ENCODE measurements around the gene CABP1.
A peak's percentile ranks its signal among the peaks of the same experiment; 100 is the strongest.

CABP1 gene

DNA sequence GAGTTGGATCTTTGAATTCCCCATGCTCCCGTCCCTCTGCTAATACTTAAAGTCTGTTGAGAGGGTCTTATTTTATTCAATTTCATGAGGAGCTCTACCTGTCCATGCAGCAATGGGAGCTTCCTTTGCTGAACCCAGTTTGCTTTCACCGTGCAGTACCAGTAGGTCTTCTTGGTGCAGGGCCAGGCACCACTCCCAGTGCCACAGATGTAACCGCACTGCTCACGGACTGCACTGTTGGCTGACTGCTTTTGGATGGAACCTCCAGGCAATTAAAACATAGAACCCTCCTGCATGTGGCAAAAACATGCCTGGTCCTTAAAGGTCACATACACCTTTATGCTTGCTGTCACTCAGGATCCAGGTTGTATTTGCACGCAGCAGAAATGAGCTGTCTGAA, 9.3 kb upstream of the CABP1 start:
- no peak for DNase-seq (ENCODE audit: low read depth)

GRCh38 chr12:120640861-120641833, 721 bp downstream of the CABP1 start:
- DNase-seq (ENCODE audit: low read depth) = peak; percentile 29

GRCh38 chr12:120642121-120642520, 1.7 kb downstream of the CABP1 start:
- DNase-seq (ENCODE audit: low read depth) = no peak

DNA sequence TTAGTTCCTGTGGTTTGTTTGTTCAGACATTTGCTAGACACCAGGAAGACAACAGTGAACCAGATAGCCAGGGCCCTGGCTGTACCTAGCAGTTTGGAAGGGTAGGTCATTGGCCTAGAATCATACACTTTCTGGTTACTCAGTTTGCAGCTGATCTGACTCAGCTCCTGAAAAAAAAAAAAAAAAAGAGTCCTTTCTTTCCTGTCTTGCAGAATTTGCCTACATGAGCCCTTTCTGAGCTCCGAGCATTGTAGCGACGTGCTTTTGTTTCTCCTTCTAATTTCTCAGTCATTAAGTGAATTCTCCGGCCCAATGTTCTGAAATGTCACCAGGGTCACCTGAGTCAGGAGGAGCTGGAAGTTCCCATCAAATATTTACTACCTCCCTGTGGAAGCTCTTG, 2.4 kb downstream of the CABP1 start:
- DNase-seq (ENCODE audit: low read depth) = no peak

DNA sequence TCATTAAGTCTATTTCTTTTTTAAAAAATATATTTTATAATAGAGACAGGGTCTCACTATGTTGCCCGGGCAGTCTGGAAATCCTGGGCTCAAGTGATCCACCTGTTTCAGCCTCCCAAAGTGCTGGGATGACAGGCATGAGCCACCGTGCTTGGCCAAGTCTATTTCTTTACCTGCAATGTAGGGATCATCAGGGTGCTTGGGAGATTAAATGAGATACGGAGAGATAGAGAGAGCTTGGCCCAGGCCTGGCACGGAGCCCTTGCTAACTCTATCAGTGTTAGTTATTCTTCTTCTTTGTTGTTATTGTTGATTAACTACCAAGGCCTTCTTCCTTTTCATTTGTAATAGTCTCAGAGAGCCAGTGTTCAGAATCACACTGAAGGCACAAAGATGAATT, 3.1 kb downstream of the CABP1 start:
- DNase-seq (ENCODE audit: low read depth) = no peak

DNA sequence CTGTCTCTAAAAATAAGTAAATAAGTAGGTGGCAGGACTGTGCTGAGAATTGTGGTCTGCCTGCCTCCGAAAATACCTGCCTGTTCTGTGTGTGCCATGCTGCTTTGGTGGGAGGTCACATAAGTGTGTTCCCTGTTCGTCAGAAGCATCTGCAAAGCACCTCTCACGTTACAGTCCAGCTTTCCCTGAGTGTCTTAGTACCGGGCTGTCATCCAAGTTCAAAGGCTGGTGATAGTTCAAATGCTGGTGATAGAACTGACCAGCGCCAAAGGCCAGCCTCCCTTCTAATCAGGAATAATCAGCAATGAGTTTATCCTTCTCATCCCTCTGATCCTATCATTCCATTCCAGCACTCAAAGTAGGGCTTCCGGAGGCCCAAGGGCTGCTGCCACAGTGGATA, 5.6 kb downstream of the CABP1 start:
- DNase-seq (ENCODE audit: low read depth) = no peak

DNA sequence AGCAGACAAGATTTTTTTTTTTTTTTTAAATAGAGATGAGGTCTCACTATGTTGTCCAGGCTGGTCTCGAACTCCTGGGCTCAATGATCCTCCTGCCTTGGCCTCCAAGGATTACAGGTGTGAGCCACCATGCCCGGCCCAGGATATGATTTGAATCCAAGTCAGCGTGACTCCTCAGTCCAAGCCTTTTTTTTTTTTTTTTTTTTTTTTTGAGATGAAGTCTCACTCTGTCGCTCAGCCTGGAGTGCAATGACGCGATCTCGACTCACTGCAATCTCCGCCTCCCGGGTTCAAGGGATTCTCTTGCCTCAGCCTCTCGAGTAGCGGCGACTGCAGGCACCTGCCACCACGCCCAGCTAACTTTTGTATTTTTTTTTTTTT, 6.9 kb downstream of the CABP1 start:
- DNase-seq (ENCODE audit: low read depth) = no peak

- DNase-seq (ENCODE audit: low read depth) = no peak
Measured at GRCh38 chr12:120649442-120650232, 9.2 kb downstream of the CABP1 start.

DNA sequence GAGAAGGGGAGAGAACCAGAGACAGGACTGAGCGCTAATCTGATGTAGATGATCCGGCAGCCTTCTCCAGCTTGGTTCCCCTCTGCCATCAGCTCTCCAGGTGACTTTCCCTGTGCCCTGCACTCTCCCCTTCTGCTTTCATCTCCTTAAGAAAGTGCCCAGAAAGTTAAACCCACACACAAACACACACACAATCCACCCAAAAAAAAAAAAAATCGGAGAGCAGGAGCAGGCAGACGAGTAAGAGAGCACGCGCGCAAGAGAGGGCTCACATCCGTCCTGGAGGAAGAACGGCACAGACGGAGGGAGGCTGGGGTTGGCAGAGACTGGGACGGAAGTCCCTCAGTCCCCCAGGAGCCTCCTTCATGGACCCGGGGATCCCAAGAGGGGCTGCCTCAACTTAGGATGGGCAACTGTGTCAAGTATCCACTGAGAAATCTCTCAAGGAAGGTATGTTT, 9.8 kb downstream of the CABP1 start:
- DNase-seq (ENCODE audit: low read depth) = no peak

- DNase-seq (ENCODE audit: low read depth) = no peak
Measured at GRCh38 chr12:120651821-120652220, 11.4 kb downstream of the CABP1 start.

DNA sequence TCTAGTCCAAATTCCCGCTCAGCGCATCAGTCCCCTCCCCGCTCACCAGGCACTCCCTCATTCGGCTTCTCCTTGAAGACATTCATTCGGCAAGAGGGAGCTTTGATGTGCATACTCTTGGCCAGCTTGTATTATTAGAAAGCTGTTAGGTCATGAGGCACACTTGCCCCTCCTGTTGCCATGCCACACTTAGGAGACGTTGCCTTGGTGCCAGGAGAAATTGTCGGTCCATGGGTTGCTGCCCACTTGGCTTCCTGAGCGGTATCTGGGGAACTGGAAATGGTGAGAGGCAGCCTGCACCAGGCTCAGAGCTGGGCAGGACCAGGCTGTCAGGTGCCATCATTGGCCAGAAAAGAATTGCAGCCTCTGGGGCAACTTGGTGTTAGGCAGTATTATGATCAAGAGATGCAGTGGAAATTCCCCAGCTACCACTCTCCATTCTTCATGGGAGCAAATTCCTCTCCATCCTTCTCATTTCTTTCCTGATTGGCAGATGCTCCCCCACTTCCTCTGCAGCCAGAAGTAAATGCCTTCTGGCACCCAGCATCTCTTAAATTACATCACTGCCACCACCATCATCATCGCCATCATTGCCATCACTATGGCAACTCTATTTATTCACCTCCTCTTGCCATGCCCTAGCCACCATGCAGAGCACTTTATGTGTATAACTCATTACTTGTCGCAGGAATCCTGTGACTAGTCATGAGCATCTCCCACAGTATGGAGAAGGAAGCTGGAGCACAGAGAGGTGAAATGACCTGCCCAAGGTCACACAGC, 12.4 kb downstream of the CABP1 start:
- no peak for DNase-seq (ENCODE audit: low read depth)

DNA sequence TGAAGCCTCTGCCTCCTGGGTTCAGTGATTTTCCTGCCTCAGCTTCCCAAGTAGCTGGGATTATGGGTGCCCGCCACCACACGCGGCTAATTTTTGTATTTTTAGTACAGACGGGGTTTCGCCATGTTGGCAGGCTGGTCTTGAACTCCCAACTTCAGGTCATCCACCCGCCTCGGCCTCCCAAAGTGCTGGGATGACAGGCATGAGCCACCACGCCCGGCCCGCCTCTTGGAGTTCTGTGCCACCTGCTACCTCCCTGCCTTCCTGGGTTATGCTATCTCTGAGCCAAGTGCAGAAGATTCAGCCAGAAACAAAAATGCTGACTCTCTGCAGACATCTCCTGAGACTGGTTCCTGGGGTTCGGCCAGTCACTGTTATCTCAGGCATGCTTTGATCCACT, 13.2 kb downstream of the CABP1 start:
- no peak for DNase-seq (ENCODE audit: low read depth)

DNA sequence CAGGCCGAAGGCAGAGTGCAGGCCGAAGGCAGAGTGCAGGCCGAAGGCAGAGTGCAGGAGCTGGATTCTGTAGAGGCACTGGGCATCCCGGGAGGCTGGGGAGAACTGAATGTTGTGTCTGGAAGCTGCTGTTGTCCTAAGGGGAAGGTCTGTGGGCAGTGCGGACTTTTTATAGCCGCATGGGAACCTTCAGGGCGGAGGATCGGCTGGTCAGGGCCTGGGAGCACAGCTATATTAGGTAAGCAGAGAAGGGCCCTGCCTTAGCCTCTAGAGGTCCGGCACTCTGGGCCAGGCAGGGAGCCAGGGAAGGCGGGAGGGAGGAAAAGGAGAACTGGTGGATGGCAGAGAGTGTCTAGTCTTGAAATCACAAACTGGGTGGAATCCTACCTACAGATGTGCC, 14.2 kb downstream of the CABP1 start:
- no peak for DNase-seq (ENCODE audit: low read depth)

DNA sequence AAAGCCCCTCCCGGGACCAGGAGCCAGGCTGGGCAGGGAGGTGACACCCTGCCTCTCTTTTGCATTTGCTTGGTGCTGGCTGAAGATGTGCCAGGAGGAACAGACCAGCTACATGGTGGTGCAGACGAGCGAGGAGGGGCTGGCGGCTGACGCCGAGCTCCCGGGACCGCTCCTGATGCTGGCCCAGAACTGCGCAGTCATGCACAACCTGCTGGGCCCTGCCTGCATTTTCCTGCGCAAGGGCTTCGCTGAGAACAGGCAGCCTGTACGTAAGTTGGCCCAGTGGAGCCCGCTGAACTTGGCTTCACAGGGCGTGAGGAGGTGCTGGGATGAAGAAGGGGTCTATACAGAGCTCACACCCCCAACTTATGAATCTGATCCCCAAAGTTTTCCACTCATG, 15.6 kb downstream of the CABP1 start:
- DNase-seq (ENCODE audit: low read depth) = no peak

- DNase-seq (ENCODE audit: low read depth) = no peak
Measured at GRCh38 chr12:120658286-120659150, 18.1 kb downstream of the CABP1 start.

- DNase-seq (ENCODE audit: low read depth) = no peak
Measured at GRCh38 chr12:120659151-120659525, 18.7 kb downstream of the CABP1 start.

- DNase-seq (ENCODE audit: low read depth) = no peak
Measured at GRCh38 chr12:120661432-120661831, 21.0 kb downstream of the CABP1 start.

DNA sequence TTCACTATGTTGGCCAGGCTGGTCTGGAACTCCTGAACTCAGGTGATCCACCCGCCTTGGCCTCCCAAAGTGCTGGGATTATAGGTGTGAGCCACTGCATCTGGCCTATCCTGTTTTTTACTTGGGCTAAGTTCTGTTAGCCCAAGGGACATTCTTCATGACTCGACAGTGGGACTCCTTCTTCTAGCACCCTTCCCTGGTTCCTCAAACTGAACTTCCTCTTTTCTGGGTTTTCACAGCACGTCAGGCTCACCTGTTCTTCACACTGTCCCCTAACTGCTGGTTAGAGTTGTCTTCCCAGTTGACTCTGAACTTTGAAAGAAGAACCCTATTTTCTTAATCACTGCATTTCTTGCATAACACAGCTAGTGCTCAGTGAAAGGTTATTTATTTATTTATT, 22.5 kb downstream of the CABP1 start:
- no peak for DNase-seq (ENCODE audit: low read depth)

DNA sequence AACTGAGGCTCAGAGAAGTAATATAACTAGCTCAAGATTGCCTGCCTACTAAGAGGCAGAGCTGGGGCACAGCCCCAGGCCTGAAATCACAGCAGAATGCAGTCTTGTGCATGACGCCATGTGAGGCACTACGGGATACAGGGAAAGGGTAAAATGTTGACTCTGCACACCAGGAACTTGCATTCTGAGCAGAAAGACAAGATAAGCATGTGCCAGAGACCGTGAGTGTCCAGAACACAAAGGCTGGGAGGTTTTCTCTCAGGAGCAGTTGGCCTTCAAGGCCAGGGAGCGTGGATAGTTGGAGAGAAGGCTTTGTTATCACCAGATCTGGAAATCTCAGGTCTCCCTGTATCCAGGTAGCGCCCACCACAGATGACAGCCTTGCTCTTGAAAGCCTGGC, 23.3 kb downstream of the CABP1 start:
- no peak for DNase-seq (ENCODE audit: low read depth)

DNA sequence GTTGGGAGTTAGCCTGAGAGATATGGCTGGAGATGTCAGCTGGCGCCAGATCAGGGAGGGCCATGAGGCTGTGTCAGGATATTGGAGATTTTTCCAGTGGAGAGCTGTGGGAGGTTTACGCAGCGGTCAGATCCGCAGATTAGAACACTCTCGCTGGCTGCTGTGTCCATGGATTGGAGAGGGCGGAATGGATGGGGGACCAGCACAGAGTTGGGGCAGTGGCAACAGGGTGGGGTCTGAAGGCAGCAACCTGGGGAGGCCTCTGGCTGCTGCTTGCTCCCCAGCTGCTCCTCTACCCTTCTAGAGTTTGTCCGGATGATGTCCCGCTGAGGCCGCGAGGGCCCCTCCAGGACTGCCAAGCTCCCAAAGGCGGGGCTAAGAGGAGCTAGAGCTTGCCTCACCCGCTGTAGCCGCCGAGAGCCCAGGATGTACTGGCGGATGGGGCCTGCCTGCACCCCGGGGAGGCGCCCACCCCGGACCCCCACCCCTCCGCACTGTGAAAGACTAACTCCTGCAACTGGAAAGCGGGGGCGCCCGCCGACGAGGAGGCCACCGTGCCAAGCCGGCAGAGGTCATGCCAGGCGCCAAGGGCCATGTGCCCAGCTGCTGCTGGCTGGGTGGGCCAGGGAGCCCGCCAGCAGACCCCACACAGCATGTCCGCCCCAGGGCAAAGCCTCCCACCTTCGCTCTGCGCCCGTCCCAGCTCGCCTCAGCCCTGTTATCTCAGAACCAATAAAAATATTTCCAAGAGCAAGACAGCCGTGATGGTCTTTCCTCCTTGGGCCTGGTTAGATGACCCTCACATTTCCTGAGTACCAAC, 26.4 kb downstream of the CABP1 start:
- no peak for DNase-seq (ENCODE audit: low read depth)

Measured in activated T-helper 9 cell treated with anti-CD3 and anti-CD28 coated beads, Interleukin-2, amount 50 U/mL, for 16 hours (primary cell).